Vagina (tissue), 2 donors: ENCODE measurements around the gene SENP5.

Experiments used
- CTCF ChIP-seq, 3 experiments: fragments of 450-650 bp in 2 of 3; fragments of 200-600 bp in 1 of 3; sonication (generic) in 1 of 3; IDR thresholded peaks; one replicate each; pipeline ENCODE4 v1.5.1; 2017 to 2019; ENCODE audit warnings: antibody characterized with exemption in 3 of 3, mild to moderate bottlenecking in 2 of 3, moderate library complexity in 2 of 3
- POLR2A ChIP-seq, 2 donors: fragments of 450-650 bp; IDR thresholded peaks; one replicate each; pipeline ENCODE4 v1.6.1; 2017; ENCODE audit warnings: antibody characterized with exemption in 2 of 2, mild to moderate bottlenecking in 2 of 2, moderate library complexity in 2 of 2

DNA sequence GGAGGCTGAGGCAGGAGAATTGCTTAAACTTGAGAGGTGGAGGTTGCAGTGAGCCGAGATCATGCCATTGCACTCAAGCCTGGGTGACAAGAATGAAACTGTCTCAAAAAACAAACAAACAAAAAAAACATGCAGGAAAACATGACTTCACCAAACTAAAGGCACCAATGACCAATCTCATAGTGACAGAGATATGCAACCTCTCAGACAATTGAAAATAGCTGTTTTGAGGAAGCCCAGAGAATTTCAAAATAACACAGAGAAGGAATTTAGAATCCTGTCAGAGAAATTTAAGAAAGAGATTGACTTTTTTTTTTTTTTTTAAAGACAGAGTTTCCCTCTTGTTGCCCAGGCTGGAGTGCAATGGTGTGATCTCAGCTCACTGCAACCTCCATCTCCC is 48.5 kb downstream of the SENP5 start:
- no peak for TF ChIP-seq CTCF (IDR thresholded peaks at IDR 0.05)
- no peak for TF ChIP-seq POLR2A (IDR thresholded peaks at IDR 0.05)
